ENCODE measurements around the gene PPP2R2D.

DNA sequence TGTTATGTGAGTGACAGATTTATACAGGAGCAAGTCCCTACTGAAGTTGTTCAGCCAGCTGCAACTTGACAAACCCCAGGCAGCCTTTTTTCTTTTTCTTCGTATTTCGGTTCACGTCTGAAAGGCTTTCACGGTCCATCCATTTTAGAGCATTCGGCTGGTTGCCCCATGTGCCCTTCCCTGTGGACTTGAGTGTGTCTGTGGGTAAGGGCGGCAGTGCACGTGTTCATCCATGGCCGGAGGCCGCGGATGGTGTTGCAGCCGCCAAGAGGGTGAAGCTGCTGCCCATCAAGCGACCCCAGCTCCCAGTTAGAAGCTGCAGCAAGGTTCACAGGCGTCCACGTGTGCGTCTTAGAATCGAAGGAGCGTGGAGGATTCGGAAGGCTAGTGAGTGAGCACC lies 35.9 kb downstream of the PPP2R2D start:
- TF ChIP-seq POLR2A (IDR thresholded peaks at IDR 0.05; ENCODE audit: low read depth) = no peak
- TF ChIP-seq CTCF (IDR thresholded peaks at IDR 0.05) = no peak
- no peak for TF ChIP-seq EP300 (IDR thresholded peaks at IDR 0.05)
